GM18951 (cell line): ENCODE data around the gene PSMC3.

Experiments
- POLR2A ChIP-seq: IDR thresholded peaks from 4 replicates; pipeline ENCODE4 v1.6.1; 2011; ENCODE audit warnings: mild to moderate bottlenecking; ENCODE audit not compliant: insufficient read length, insufficient read depth; ENCODE audit errors: extremely low read depth
- in situ Hi-C: fragments of 300-500 bp; cut with MboI; formaldehyde crosslinking; loops from one replicate; pipeline ENCODE4 v1.12.0; 2022; ENCODE audit warnings: low sequenced_read_pairs, mixed read lengths, inconsistent platforms; ENCODE audit not compliant: unreplicated experiment

Gene PSMC3

DNA sequence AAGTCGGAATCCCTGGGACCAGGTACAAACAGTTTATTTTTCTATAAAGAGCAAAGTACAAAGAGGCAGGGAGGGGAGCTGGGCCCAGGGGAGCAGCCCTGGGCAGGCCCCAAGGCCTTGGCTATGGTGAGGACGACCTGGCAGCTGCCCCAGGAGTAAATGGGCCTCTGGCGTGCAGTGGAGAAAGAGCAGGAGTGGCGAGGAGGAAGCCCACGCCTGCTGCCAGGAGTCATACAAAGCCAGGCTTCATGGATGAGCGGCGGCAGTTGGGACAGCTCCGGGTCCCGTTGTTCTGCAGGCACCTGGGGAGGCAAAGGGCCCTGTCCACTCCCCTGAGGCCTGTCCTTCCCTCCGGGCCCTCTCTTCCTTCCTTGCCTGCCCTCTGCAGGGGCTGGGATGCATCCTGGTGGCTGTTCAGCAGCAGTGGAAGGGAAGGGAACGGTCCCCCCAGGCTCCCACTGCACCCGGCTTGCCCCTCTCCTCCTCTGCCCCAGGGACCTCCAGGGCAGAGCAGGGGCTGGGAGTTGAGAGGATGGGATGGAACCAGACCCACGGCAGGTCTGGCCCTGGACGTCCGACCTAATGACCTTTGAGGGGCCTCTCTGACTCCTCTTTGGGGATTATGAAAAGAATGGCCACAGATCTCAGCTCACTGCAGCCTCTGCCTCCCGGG lies 11.6 kb upstream of the PSMC3 start:
- no peak for TF ChIP-seq POLR2A
- in situ Hi-C loops = no loop called here

DNA sequence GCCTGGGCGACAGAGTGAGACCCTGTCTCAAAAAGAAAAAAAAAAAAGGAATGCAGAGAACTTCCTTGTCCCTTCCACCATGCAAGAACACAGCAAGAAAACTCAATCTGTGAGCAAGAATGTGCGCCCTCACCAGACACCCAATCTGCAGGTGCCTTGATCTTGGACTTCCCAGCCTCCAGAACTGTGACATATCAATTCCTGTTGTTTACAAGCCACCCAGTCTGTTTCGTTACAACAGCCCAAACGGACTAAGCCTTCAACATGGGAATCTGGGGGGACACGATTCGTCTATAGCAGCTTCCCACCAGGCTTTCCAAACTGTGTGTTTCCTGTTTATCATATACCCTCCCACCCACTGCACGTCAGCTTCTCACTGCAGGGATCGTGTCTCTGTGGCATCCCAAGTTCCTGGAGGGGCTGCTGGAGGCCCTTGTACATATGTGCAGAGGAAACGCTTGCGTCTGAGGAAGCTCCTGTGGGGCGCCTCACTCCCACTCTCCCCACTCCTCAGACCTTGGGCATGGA lies 11.0 kb upstream of the PSMC3 start:
- in situ Hi-C loops = no loop called here
- no peak for TF ChIP-seq POLR2A

DNA sequence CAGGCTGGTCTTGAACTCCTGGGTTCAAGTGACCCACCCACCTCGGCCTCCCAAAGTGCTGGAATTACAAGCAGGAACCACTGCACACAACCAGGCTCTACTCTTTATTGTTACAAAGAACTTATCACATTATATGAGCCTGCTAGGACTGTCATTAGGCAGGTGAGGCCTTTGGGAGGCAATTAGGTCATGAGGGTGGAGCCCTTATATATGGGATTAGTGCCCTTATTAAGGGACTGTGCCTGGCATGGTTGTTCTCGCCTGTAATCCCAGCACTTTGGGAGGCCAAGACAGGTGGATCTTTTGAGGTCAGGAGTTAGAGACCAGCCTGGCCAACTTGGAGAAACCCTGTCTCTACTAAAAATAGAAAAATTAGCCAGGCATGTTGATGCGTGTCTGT lies 10.5 kb upstream of the PSMC3 start:
- no peak for TF ChIP-seq POLR2A
- in situ Hi-C loops = no loop called here

DNA sequence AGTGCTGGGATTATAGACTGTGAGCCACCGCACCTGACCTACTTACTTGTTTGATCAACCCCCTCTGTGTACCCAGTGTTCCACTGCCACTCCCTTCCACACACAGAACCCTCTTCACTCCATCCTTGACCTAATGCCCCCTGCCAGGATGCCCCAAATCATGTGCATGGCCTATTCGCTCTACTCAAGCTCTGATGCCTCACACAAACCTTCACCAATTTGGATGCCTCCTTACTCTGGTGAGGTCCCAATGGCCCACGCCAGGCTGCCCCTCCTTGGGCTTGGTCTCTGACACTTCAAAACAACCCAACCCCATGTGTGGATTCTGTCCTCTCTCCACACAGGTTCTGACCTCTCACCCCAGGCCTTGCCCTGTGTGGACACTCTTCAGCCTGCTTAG lies 9.4 kb upstream of the PSMC3 start:
- no peak for TF ChIP-seq POLR2A
- in situ Hi-C loops = no loop called here

GRCh38 chr11:47434011-47434786 lies 8.0 kb upstream of the PSMC3 start:
- in situ Hi-C loops = no loop called here
- no peak for TF ChIP-seq POLR2A

DNA sequence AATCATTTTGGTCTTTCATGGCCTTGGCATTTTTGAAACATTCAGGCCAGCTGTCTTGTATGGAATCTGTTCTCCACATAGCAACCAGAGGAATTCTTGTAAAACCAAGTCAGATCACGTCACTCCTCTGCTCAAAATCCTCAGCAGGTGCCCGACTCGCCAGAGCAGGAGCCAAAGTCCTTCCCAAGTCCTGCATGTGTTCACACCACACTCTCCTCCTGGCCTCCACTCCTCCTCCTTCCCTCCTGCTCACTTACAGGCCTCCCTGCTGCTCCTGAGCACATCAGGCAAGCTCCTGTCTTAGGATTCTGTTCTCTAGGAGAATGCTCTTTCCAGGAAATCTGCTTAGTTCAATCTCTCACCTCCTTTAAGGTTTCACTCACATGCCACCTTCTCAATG lies 6.9 kb upstream of the PSMC3 start:
- in situ Hi-C loops = no loop called here
- TF ChIP-seq POLR2A = no peak

DNA sequence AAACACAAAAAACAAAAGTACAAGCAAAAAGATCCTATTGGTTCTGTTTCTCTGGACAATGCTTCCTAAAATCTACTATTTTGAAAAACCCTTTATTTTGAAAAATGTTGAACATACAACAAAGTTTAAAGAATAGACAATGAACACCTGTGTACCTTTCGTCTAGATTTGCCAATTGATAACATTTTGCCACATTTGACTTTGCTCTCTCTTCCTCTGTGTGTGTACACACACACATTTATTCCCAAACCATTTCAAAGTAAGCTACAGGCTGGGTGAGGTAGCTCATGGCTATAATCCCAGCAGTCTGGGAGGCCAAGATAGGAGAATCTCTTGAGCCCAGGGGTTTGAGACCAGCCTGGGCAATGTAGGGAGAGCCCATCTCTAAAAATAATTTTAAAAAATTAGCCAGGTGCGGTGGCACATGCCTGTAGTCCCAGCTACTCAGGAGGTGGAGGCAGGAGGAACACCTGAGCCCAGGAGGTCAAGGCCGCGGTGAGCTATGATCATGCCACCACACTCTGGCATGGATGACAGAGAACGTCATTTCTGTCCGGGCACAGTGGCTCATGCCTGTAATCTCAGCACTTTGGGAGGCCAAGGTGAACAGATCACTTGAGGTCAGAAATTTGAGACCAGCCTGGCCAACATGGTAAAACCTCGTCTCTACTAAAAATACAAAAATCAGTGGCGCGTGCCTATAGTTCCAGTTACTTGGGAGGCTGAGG lies 5.3 kb upstream of the PSMC3 start:
- no peak for TF ChIP-seq POLR2A
- in situ Hi-C loops = no loop called here

- no peak for TF ChIP-seq POLR2A
- in situ Hi-C loops = no loop called here
Observed at GRCh38 chr11:47430524-47430923, 4.3 kb upstream of the PSMC3 start.

DNA sequence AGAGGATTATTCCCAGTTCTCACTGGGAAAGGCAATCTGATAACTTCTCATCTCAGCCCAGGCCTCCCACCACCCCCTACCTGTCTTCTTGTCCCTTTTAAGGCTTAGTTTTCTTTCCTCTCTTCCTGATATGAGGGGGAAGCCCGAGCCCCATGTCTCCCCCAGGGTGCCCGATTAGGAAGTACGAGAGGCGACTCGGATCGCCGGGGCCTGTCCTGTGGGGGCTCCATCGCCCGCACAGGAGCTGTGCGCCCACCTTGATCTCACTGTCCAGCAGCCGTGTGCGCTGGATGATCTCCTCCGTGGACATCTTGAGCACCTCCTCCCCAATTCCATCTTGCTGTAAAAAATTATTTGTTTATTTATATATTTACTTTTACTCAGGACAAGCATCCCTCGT lies 628 bp downstream of the PSMC3 start:
- no peak for TF ChIP-seq POLR2A
- in situ Hi-C loops = no loop called here

GRCh38 chr11:47418454-47419259 lies 7.6 kb downstream of the PSMC3 start:
- peak; percentile 6 for TF ChIP-seq POLR2A
- in situ Hi-C loops = no loop called here

DNA sequence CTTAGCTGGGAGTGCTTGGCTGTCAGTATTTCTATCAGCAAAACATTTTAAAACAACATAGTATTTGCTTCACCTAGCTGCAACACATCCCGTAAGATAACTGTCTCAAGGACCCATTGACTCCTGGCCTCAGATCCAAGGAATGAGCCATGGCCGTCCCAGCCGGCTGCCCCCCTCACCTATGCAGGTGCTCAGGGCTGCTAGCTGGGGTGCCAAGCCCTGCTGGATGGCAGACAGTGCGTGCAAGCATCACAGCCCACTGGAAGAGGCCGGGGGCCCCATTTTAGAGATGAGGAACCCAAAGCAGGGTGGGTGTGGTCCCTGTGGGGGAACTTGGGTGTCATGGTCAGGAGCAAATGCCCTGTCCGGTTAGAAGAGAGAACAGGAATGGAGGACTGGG lies 8.5 kb downstream of the PSMC3 start:
- TF ChIP-seq POLR2A = no peak
- in situ Hi-C loops = no loop called here

GRCh38 chr11:47415949-47416472 lies 10.2 kb downstream of the PSMC3 start:
- TF ChIP-seq POLR2A = no peak
- in situ Hi-C loops = no loop called here
